ENCODE measurements around the gene NEMP2.
A peak's percentile ranks its signal among the peaks of the same experiment; 100 is the strongest.

The NEMP2 gene

GRCh38 chr2:190470256-190470826 is 64.2 kb downstream of the NEMP2 start:
- TF ChIP-seq ZFX (IDR thresholded peaks at IDR 0.05) (no peak), CTCF (conservative IDR thresholded peaks at IDR 0.05) (no peak)
- H3K27ac ChIP-seq, result no peak overlapping the region

- no peak overlapping the region for H3K27ac ChIP-seq
- no peak for TF ChIP-seq ZFX (IDR thresholded peaks at IDR 0.05)
- TF ChIP-seq CTCF (conservative IDR thresholded peaks at IDR 0.05), result no peak
Measured at GRCh38 chr2:190469771-190470170, 64.8 kb downstream of the NEMP2 start.

GRCh38 chr2:190468814-190469569 is 65.5 kb downstream of the NEMP2 start:
- no peak for TF ChIP-seq CTCF (conservative IDR thresholded peaks at IDR 0.05)
- TF ChIP-seq ZFX (IDR thresholded peaks at IDR 0.05), result no peak
- peak overlapping the region; percentile 90 for H3K27ac ChIP-seq

GRCh38 chr2:190468354-190468753 is 66.2 kb downstream of the NEMP2 start:
- H3K27ac ChIP-seq, result peak overlapping the region; percentile 90

- peak overlapping the region; percentile 90 for H3K27ac ChIP-seq
- TF ChIP-seq CTCF (conservative IDR thresholded peaks at IDR 0.05) (no peak), ZFX (IDR thresholded peaks at IDR 0.05) (no peak)
Measured at GRCh38 chr2:190467575-190468083, 66.9 kb downstream of the NEMP2 start.

- peak overlapping the region; percentile 90 for H3K27ac ChIP-seq
- TF ChIP-seq CTCF (conservative IDR thresholded peaks at IDR 0.05) (no peak), ZFX (IDR thresholded peaks at IDR 0.05) (no peak)
Measured at GRCh38 chr2:190466819-190467446, 67.6 kb downstream of the NEMP2 start.

GRCh38 chr2:190465060-190465459 is 69.5 kb downstream of the NEMP2 start:
- H3K27ac ChIP-seq, result no peak overlapping the region
- TF ChIP-seq CTCF (conservative IDR thresholded peaks at IDR 0.05) (no peak), ZFX (IDR thresholded peaks at IDR 0.05) (no peak)
